Activated CD8-positive, alpha-beta memory T cell treated with anti-CD3 and anti-CD28 coated beads for 24 hours (primary cell): ENCODE results near the gene VRK1.
"Not testable (repeated sequence)": the region's sequence is repeated elsewhere in the genome, so short reads cannot be mapped to it uniquely, and the experiment has no call there.

Experiments used
- DNase-seq: peaks from one replicate; pipeline ENCODE4 v3.0.0-alpha.2; 2020

VRK1 gene

GRCh38 chr14:96829791-96830190 lies 32.6 kb downstream of the VRK1 start:
- DNase-seq = no peak

- no peak for DNase-seq
These were observed 33.8 kb downstream of the VRK1 start for GRCh38 chr14:96830946-96831345.

- DNase-seq = no peak
These were observed 35.2 kb downstream of the VRK1 start for GRCh38 chr14:96832351-96832750.

GRCh38 chr14:96838449-96838848 lies 41.3 kb downstream of the VRK1 start:
- DNase-seq = no peak

GRCh38 chr14:96839251-96839650 lies 42.1 kb downstream of the VRK1 start:
- no peak for DNase-seq

GRCh38 chr14:96843137-96843536 lies 46.0 kb downstream of the VRK1 start:
- DNase-seq = no peak

- no peak for DNase-seq
These were observed 47.8 kb downstream of the VRK1 start for GRCh38 chr14:96844857-96845570.

GRCh38 chr14:96847451-96847850 lies 50.3 kb downstream of the VRK1 start:
- DNase-seq = no peak

- no peak for DNase-seq
These were observed 50.8 kb downstream of the VRK1 start for GRCh38 chr14:96848011-96848410.

GRCh38 chr14:96849733-96850132 lies 52.6 kb downstream of the VRK1 start:
- DNase-seq = no peak

- DNase-seq = no peak
These were observed 54.7 kb downstream of the VRK1 start for GRCh38 chr14:96851694-96852381.

GRCh38 chr14:96852823-96853422 lies 55.7 kb downstream of the VRK1 start:
- no peak for DNase-seq

GRCh38 chr14:96858643-96859042 lies 61.5 kb downstream of the VRK1 start:
- no peak for DNase-seq

- no peak for DNase-seq
These were observed 64.6 kb downstream of the VRK1 start for GRCh38 chr14:96861568-96862310.

GRCh38 chr14:96863327-96863985 lies 66.3 kb downstream of the VRK1 start:
- DNase-seq = no peak

- no peak for DNase-seq
These were observed 66.8 kb downstream of the VRK1 start for GRCh38 chr14:96863986-96864330.

- no peak for DNase-seq
These were observed 70.5 kb downstream of the VRK1 start for GRCh38 chr14:96867634-96868033.

- DNase-seq = no peak
These were observed 76.9 kb downstream of the VRK1 start for GRCh38 chr14:96874127-96874526.

- DNase-seq = no peak
These were observed 79.6 kb downstream of the VRK1 start for GRCh38 chr14:96876747-96877146.

- DNase-seq = no peak
These were observed 84.5 kb downstream of the VRK1 start for GRCh38 chr14:96881713-96882112.

- DNase-seq = not testable (repeated sequence)
These were observed 86.8 kb downstream of the VRK1 start for GRCh38 chr14:96883974-96884373.

- DNase-seq = no peak
These were observed 91.0 kb downstream of the VRK1 start for GRCh38 chr14:96888158-96888557.

GRCh38 chr14:96888593-96888992 lies 91.4 kb downstream of the VRK1 start:
- no peak for DNase-seq
